HG03060 (cell line): ENCODE data around the gene ZNF346.

Experiments
- ATAC-seq: cut with Tn5 transposase; IDR thresholded peaks from one replicate; pipeline ENCODE4 v1.9.1; 2021; ENCODE audit warnings: low read depth, moderate number of reproducible peaks; ENCODE audit not compliant: unreplicated experiment

ZNF346 gene

DNA sequence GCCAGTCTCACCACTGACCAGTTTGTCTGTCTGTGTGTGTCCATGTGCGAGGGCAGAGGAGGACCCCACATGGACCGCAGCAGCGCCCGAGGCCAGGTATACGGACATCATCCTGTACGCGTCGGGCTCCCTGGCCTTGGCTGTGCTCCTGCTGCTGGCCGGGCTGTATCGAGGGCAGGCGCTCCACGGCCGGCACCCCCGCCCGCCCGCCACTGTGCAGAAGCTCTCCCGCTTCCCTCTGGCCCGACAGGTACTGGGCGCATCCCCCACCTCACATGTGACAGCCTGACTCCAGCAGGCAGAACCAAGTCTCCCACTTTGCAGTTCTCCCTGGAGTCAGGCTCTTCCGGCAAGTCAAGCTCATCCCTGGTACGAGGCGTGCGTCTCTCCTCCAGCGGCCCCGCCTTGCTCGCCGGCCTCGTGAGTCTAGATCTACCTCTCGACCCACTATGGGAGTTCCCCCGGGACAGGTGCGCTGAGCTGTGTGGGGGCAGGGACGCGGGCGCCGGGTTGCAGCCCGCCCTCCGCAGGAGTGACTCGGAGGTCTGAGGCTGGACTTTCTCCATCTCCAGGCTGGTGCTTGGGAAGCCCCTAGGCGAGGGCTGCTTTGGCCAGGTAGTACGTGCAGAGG lies 70.7 kb downstream of the ZNF346 start:
- no peak for ATAC-seq

DNA sequence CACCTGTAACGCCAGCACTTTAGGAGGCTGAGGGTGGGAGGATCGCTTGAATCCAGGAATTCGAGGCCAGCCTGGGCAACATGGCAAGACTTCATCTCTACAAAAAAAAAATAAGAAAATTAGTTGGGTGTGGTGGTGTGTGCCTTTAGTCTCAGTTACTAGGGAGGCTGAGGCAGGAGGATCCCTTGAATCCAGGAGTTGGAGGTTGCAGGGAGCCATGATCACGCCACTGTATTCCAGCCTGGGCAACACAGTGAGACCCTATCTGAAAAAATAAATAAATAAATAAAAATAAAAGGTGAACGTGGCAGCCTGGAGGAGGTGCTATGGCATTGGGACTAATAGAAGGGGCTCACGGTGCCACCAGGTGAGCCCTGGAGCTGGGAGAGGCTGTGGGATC lies 71.3 kb downstream of the ZNF346 start:
- no peak for ATAC-seq

DNA sequence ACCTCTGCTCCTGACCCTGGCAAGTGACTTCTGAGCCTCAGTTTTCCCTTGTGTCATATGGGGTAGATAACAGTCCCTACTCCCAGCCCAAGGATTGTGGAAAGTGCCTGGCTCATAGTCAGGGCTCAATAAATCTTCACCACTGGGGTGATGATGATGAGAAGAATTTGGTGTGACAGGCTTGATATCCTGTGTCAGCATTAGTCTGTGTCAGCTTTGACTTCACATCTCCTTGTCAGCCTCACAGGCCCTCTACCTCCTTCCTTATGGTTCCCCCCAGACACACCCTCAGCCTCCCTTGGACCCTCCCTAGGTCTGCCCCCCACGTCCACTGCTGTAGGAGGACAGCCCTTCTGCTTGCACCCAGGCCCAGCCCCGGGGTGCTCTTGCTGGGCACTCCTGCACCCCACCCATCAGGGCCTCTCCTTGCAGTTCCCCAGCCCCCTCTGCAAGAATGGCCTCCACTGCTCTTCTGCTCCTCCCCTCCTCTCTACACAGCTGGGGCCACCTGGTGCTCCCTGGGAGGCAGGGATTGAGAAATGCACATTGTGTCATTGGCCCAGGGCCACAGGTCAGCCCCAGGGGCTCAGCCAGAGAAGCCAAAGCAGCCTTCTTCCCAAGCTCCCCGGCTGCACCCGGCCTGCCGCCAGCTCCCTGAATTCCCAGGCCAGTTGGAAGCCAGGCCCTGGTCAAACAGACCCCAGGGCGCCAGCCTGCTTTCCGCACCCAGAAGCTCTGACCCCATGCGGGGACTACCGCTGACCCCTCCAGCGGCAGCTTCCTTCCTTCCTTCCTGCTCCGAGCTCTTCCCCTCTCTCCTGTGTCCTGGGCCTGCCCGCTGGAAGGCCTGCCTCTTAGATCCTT lies 72.0 kb downstream of the ZNF346 start:
- ATAC-seq: no peak

DNA sequence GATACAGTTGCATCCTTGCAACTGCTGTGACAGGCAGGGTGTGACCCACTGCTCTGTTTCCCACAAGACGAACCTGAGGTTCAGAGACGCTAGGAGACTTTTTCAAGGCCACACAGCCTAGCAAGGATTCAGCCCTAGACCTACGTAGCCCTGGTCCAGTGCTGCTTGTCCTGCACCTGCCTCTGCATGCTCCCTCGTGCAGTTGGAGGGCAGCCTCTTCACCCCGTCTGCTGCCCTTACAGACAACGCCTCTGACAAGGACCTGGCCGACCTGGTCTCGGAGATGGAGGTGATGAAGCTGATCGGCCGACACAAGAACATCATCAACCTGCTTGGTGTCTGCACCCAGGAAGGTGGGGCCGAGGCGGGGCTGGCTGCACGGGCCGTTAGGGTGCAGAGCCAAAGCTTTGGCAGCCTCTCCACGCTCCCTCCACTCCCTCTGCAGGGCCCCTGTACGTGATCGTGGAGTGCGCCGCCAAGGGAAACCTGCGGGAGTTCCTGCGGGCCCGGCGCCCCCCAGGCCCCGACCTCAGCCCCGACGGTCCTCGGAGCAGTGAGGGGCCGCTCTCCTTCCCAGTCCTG lies 72.7 kb downstream of the ZNF346 start:
- ATAC-seq: no peak

DNA sequence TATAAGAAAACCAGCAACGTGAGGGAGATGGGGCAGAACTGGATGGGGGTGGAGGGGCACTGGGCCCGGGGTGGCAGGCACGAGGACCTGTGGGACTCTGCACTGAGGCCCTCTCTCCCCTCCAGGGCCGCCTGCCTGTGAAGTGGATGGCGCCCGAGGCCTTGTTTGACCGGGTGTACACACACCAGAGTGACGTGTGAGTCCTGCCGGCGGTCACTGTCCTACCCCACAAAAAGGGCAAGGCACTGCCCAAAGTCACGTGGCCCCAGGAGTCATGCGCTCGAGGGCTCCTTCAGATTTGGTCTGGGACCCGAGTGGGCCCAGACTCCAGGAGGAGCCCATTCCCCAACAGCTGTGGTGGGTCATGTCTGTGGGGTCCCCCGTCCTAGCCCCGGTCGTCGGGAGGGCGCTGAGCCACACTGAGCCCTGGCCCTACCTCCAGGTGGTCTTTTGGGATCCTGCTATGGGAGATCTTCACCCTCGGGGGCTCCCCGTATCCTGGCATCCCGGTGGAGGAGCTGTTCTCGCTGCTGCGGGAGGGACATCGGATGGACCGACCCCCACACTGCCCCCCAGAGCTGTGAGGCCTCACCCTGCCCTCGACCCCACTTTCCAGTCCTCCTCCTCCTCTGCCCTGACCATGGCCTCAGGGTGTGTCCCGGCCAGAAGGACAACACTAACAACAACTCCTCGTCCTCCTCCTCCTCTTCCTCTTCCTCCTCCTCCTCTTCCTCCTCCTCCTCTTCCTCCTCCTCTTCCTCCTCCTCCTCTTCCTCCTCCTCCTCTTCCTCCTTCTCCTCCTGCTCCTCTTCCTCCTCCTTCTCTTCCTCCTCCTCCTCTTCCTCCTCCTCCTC lies 73.9 kb downstream of the ZNF346 start:
- ATAC-seq: no peak

DNA sequence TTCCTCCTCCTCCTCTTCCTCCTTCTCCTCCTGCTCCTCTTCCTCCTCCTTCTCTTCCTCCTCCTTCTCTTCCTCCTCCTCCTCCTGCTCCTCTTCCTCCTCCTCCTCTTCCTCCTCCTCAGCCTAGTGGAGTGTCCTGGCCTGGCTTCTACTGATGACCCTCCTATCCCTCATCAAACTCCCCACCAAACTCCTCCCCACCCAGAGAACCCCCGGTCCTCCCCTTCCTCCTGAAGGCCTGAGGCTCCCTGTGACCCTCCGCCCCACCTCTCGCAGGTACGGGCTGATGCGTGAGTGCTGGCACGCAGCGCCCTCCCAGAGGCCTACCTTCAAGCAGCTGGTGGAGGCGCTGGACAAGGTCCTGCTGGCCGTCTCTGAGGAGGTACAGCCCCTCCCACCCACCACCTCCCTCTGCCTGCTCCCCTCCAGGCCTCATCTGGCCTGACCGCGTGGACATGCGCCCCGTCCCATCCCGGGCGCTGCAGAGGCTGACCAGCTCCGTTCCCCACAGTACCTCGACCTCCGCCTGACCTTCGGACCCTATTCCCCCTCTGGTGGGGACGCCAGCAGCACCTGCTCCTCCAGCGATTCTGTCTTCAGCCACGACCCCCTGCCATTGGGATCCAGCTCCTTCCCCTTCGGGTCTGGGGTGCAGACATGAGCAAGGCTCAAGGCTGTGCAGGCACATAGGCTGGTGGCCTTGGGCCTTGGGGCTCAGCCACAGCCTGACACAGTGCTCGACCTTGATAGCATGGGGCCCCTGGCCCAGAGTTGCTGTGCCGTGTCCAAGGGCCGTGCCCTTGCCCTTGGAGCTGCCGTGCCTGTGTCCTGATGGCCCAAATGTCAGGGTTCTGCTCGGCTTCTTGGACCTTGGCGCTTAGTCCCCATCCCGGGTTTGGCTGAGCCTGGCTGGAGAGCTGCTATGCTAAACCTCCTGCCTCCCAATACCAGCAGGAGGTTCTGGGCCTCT lies 74.8 kb downstream of the ZNF346 start:
- ATAC-seq: no peak

DNA sequence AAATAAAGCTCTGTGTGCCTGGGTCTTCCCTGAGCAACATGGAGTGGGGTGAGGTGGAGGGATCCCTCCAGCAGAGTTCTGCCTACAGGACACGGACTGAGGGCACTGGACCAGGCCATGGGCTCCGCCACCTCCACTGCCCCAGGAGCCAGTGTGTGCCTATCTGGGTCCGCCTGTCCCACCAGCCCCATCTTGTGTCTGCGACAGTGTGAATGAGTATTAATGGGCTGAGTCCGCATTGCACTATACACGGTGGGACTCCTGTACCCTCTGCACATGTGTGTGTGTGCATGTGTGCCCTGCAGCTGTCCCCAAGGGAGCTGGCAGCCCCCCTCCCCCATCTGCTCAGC lies 75.6 kb downstream of the ZNF346 start:
- ATAC-seq: no peak

DNA sequence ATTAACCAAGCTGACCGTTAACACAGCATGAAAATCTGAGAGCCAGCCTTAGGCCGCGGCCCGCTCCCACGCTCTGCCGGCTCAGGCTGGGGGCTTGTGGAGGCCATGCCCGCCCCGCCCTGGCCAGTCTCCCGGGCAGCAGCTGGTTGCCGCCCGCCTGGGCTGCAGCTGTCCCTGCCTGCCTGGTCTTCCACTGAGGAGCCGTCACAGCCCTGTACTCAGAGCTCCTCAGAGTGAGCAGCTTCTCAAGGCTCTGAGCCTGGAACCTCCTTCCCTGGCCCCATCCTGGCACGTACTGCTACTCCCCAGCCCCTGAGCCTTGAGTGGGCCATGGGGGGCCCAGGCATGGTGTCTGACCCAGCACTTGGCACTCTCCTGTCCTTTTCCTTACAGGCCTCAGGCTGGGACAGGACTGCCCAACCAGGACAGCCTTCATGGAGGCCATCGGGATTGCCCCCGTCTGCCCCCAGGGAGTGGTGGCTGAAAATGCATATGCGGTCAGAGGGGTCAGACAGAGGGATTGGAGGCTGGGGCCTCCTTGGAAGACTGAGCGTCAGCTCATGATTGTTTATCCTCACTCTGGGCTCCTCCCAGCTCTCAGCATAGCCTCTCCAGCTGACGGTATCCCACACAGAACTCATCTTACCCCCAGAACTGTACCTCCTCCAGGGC lies 76.1 kb downstream of the ZNF346 start:
- ATAC-seq: no peak

DNA sequence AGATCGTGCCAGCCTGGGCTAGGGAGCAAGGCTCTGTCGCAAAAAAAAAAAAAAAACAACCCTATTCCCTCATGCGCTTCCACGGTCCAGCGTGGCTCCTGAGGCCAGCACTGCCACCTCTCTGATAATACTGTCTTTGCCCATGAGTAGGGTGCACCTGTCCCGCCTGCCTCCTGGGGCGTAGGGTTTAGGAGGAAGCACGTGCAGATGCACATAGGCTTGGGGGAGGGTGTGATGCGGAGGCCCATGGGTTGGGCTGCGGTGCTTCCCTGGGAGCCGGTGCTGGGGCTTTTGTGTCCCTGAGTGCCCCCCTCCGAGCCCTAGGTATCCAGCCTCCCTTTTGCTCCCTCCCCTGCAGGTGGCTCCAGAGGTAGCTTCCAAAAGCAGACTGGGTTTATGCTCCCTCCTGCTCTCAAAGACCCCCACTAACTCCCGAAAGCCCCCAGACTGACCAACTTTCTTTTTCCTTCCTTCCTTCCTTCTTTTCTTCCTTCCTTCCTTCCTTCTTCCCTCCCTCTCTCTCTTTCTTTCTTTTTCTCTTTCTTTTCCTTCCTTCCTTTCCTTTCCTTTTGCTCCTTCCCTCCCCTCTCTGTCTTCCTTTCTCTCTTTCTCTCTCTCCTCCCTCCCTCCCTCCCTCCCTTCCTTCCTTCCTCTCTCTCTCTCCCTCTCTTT lies 77.1 kb downstream of the ZNF346 start:
- ATAC-seq: no peak

DNA sequence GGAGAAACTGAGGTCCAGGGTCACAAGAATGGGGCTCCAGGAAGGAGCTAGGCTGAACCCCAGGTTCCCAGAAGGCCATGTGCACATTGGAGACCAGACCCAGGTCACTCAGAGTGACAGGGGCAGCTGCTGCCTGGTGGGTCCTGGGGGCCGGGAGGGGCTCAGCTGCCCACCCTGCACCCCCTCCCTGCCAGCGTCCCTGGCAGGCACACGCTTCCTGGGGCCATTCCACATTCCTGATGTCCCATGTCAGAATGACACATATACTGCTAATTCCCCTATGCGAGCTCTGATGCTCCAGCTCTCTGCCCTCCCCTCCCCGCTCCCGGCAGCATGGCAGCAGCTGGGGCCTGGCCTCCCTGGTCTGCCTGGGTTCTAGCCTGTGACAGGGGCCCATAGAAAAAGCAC lies 78.2 kb downstream of the ZNF346 start:
- no peak for ATAC-seq

DNA sequence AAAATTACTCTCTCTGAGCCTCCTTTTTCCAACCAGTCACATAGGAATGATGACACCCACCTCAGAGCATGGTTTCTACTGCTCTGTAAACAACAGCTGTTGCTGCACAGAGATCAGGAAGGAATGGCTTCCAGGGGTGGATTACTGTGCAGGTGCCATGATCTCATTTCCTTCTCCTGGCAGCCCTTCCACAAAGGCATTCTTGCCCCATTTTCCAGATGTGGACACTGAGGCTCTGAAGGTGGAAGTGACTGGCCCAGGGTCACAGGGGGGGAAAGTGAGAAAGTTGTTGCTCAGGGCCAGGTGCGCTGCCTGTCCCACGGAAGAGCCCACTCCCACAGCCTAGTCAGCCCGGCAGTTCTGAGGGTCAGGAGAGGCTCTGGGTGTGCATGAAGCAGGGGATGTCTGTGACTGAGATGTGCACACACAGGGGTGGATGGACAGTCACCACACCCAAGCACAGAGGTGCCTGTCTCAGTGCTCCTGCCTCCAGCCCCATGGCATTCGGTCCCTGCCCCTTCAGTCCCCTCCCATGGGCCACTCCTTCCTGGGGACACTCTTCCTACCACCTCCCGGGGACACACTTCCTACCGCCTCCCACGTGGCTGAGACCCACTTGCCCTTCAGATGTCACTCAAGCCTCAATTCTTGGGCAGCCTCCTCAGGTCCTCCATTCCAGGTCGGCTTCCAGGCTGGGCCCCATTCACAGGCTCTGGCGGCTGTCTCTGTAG lies 81.2 kb downstream of the ZNF346 start:
- no peak for ATAC-seq

DNA sequence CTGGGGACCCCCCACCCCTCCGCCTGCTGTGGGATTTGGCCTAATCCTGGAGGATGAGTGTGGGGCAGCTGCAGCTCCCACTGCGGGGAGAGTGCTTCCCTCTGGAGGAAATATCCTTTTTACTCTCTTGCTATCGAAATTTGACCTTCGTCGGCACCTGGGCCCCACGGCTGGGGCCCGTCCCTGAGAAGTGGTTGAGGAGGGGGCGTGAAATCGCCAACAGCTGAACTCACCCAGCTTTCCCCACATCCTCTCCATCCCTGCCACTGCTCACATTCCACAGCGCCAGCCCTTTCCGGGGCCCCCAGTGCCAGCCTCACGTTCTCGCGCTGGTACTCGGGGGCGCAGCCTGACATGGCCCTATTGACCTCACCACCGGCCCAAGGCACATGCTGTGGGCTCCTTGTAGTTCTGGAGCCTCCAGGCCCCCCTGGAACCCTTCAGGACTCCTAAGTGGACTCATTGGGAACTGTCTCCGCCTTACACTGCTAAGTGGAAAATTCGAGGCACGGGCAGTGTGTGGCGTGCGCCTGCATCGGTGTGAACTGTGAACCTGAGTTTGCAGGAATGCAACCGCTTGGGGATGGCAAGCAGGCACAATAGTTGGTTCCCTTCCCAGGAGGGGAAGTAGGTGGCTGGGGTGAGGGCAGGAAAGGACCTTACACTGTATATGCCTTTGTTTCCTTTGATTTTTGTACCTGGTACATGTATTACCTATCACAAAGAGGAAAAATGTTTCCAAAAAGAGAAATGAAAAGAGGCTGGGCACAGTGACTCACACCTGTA lies 83.4 kb downstream of the ZNF346 start:
- no peak for ATAC-seq

DNA sequence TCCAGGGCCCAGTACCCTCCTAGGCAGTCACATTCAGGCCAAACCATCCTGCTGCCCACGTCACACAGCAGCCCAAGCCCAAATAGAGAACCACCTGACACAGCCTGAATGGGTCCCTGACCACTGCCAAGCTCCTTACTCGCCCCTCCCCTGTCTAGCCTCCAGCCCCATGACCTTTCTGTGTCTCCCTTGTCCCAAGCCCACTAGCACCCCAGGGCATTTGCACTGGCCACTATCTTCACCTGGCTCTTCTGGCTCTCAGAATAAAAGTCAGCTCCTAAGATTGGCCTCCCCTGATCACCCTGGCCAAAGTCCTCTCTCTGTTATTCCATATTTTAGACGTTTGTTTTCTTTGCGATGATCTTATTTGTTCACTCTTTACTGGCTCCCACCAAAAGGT lies 84.7 kb downstream of the ZNF346 start:
- ATAC-seq: no peak

DNA sequence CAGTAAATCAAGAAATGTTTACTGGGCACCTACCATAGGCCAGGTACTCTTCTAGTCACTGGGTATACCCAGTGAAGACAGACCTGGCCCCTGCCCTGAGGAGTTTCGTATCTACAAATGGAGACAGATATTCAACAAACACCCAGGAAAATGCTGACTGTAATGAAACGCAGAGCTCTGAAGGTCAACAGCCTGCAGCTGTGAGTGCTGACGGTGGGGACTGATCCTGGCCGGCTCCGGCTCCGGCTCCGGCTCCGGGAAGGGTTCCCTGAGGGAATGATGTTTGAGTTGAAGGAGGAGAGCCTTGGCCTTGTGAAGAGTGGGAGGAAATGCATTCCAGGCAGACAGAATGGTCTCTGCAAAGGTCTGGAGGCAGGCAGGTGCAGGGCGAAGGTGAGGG lies 87.3 kb downstream of the ZNF346 start:
- no peak for ATAC-seq

DNA sequence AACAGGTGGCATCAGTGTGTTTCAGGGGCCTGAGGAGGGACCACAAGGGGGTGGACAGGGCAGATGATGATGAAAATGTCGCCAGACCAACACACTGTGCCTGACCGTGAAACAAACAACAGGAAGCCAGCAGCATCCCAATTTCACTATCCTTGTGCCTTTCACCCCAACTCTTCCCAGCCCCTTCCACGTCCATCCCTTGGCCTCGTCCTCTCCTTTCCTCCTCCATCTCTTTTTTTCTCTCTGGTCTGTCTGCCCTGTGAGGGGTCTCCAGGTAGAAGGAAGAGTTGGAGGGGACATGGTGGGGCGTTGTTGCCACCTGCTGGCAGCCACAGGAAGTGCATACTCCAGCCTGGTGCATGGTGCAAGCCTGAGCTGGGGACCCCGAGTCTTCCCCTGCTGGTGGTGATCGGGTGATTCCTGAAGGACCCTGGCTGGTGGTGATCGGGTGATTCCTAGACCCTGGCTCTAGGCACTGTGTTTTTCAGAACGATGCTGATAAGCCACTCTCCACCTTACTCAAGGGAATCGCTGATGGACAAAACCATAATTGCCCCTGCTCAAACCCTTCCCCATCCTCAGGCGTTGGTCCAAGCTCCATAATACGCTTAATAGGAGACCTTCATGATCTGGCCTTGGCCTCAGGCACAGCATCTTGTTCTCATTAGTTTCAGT lies 89.4 kb downstream of the ZNF346 start:
- no peak for ATAC-seq

DNA sequence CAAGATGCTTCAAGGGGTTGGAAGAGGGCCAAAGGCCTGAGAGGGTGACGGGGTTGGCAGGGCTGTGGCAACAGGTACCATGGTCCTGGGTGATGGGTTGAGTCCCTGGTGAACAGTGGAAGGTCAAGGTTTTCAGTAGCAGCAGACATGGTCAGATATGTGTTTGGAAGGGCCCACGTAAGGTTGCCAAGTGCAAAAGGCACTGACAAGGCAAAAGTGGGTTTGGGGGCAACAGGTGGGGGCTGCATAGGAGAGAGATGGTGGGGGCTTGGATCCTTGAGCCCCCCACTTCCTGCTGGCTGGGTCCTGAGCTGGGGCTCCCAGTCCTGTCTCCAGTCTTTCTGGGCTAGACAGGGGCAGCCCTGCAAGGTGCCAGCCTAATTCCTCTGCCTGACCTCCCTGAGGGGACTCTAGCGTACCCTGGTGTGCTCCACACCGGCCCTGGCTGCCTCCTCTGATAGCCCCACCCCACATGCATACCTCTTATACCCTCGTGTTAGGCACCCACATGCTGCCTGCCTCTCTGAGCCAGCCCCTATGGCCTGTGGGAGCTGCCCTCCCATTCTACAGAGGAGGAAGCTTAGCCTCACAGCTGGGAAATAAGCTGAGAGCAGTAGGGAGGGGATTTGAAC lies 90.2 kb downstream of the ZNF346 start:
- ATAC-seq: no peak
